ENCODE results near the gene TLR10.
"Not testable (repeated sequence)": the region's sequence is repeated elsewhere in the genome, so short reads cannot be mapped to it uniquely, and the experiment has no call there.

Gene TLR10

GRCh38 chr4:38782452-38783108 is at the start of gene TLR10:
Gene TLR10 (minus strand): TSS chr4:38782990. CDS start chr4:38775590, 7,400 bp downstream.
- DNase-seq: peak; percentile 39

- DNase-seq: no peak
Observed at GRCh38 chr4:38832206-38832605, 49.4 kb upstream of the TLR10 start.

GRCh38 chr4:38831653-38832052 is 48.9 kb upstream of the TLR10 start:
- DNase-seq: peak; percentile 34

- DNase-seq: no peak
Observed at GRCh38 chr4:38829237-38829636, 46.4 kb upstream of the TLR10 start.

GRCh38 chr4:38823766-38824165 is 41.0 kb upstream of the TLR10 start:
- no peak for DNase-seq

GRCh38 chr4:38822748-38823303 is 40.0 kb upstream of the TLR10 start:
- no peak for DNase-seq

GRCh38 chr4:38821739-38822138 is 38.9 kb upstream of the TLR10 start:
- DNase-seq: no peak

GRCh38 chr4:38820329-38821061 is 37.7 kb upstream of the TLR10 start:
- no peak for DNase-seq

GRCh38 chr4:38819569-38819968 is 36.8 kb upstream of the TLR10 start:
- peak; percentile 26 for DNase-seq

GRCh38 chr4:38818441-38818976 is 35.7 kb upstream of the TLR10 start:
- no peak for DNase-seq

- no peak for DNase-seq
Observed at GRCh38 chr4:38815885-38816782, 33.3 kb upstream of the TLR10 start.

GRCh38 chr4:38814386-38814785 is 31.6 kb upstream of the TLR10 start:
- no peak for DNase-seq

GRCh38 chr4:38811297-38811696 is 28.5 kb upstream of the TLR10 start:
- no peak for DNase-seq

GRCh38 chr4:38807462-38807861 is 24.7 kb upstream of the TLR10 start:
- DNase-seq: not testable (repeated sequence)

- not testable (repeated sequence) for DNase-seq
Observed at GRCh38 chr4:38806251-38806650, 23.5 kb upstream of the TLR10 start.

GRCh38 chr4:38805530-38806145 is 22.8 kb upstream of the TLR10 start:
- no peak for DNase-seq

GRCh38 chr4:38804654-38805295 is 22.0 kb upstream of the TLR10 start, which contains the start of gene TLR1:
Gene TLR1 (minus strand): TSS chr4:38804791. CDS start chr4:38798831, 5,960 bp downstream.
- DNase-seq: peak; percentile 49

- no peak for DNase-seq
Observed at GRCh38 chr4:38803833-38804653, 21.3 kb upstream of the TLR10 start.

- DNase-seq: no peak
Observed at GRCh38 chr4:38802561-38803355, 20.0 kb upstream of the TLR10 start.

- no peak for DNase-seq
Observed at GRCh38 chr4:38800961-38801450, 18.2 kb upstream of the TLR10 start.

Measured in fibroblast of skin of right biceps (primary cell).